Measurements from ENCODE around the gene USF3.
"Not testable (repeated sequence)": the region's sequence is repeated elsewhere in the genome, so short reads cannot be mapped to it uniquely, and the experiment has no call there.

USF3 gene

DNA sequence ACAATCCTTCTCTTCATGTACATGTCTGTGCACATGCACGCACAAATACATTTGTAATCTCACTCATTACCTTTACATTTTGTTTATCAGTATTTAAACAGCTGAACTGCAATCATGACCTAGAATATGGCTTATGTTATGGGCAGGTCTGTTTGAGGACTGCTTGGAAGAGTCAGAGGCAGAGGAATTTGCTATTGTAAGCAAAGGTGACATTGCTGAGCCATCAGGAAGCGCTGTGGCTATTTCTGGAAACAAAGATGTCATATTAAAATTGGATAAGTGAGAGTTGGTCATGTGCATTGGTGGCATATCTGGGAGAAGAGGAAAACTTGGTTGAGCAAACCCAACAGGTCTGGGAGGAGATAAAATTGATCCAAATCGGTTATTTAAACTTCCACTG is 41.6 kb downstream of the USF3 start:
- DNase-seq (ENCODE audit: insufficient read length, low spot score), result no peak
- FAIRE-seq, result no peak

GRCh38 chr3:113654310-113654709 is 42.1 kb downstream of the USF3 start:
- DNase-seq (ENCODE audit: insufficient read length, low spot score), result no peak
- FAIRE-seq, result no peak

DNA sequence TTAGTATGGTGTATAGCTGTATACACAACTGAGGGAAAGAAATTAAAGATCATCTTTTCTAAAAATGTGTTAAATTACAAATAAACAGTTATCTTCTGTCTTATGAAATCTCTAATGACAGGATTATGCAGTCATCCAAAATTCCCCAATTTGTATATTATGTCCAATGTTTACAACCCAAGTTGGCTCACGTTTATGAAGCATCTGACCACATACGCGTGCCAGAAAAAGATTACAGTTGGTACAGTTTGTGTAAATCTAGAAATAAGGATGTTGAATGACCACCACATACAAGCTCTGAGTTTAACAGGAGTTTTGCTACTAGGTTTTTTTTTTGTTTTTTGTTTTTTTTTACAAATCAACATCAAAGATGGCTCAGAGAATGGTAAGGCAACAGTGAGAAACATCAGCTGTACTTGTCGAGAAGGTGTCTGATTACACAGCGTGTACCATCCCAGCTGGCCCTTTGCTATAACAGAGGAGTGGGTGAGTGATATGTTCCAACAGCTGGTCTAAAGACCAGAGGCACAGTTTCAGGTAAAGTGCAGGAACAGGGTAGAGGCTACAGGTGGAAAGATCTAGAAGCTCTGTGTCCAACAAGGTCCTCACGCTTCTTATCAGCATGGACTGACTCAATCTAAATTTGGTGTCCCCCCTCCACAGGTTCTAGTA is 47.1 kb downstream of the USF3 start:
- no peak for DNase-seq (ENCODE audit: insufficient read length, low spot score)
- no peak for FAIRE-seq

DNA sequence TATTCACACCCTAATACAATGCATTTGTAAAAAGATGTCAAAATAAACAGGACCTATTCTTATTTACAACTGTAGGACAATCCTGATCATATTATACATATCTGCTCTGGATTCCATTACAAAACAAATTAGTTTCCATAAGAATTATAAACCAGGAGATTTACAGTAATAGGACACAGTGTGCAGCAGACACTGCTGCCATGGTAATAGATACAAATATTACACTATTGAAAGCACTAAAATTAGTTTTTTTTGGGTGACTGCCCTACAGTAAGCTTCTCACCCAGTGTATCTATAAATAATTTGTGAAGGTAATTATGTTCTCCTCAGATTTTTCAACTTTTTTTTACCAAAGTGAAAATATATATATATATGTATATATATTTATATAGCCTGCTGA is 47.9 kb downstream of the USF3 start:
- FAIRE-seq, result no peak
- no peak for DNase-seq (ENCODE audit: insufficient read length, low spot score)

DNA sequence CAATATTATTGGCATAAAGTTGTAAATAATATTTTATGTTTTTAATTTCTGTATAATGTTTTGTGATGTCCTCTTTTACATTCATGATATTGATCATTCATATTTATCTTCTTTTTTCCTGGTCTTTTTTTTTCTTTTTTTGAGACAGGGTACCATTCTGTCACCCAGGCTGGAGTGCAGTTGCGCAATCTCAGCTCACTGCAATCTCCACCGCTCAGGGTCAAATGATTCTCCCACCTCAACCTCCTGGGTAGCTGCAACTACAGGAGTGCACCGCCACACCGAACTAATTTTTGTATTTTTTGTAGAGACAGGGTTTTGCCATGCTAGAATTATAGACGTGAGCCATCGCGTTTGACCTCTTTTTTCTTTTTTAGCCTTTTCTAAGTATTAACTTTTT is 52.9 kb downstream of the USF3 start:
- DNase-seq (ENCODE audit: insufficient read length, low spot score), result no peak
- FAIRE-seq, result no peak

- no peak for FAIRE-seq
- DNase-seq (ENCODE audit: insufficient read length, low spot score), result no peak
Measured at GRCh38 chr3:113638910-113639309, 57.5 kb downstream of the USF3 start.

GRCh38 chr3:113637756-113638155 is 58.7 kb downstream of the USF3 start:
- DNase-seq (ENCODE audit: insufficient read length, low spot score) (no peak), FAIRE-seq (no peak)

DNA sequence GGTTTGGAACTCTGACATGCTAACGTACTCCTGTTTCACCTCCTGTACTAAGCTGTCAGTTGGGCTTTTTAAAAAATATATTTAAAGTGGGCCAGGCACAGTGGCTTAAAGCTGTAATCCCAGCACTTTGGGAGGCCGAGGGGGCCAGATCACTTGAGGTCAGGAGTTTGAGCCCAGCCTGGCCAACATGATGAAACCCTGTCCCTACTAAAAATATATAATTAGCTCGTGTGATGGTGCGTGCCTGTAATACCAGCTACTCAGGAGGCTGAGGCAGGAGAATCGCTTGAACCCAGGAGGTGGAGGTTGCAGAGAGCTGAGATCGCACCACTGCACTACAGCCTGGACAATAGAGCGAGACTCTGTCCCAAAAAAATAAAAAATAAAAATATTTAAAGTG is 60.4 kb downstream of the USF3 start:
- not testable (repeated sequence) for DNase-seq (ENCODE audit: insufficient read length, low spot score); FAIRE-seq

DNA sequence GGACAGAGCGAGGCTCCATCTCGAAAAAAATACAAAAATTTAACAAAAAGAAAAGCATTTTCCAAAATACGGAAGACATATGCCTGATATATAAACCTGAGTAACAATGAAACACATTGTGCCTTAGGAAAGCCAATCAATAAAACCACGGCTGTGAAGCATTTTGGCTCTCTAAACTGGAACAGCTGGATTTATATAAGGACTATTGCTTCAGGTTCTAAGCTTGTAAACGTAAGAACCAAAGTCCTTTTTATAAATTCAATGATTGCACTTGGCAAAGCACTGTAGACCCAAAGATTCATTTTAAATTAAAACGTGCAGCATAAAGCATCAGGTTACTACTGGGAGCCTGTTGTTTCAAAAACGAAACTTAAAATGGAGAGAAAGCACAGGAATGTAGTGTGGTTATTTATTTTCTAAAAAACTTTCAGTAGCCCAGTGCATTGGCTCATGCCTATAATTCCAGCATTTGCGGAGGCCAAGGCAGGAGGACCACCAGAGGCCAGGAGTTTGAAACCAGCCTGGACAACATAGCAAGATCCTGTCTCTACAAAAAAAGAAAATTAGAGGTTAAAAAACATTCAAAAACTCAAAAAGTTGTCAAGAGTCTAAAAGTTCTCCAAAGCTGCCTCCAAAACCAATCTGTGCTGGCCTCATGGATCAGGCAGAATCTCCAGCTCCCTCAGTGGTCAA is 61.5 kb downstream of the USF3 start:
- FAIRE-seq (no peak), DNase-seq (ENCODE audit: insufficient read length, low spot score) (no peak)

DNA sequence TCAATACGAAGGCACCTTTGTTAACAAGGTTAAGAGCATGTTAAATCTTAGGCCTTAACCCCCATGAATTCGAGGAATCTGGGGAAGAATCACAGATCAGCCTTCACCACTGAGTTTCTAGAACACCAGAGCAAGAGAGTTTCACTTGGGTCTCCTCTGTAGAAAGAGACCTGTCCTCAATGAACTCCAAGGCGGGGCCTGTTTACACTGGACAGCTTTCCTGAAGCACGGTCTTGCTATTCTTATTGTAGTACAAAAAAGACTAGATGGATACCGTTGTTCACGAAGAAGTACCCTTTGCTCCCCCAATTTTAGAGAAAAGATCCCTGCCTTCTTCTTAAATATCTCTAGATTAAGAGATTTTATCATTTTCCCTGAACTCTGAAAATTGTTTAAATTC is 64.9 kb downstream of the USF3 start:
- no peak for DNase-seq (ENCODE audit: insufficient read length, low spot score)
- no peak for FAIRE-seq

- FAIRE-seq (peak; percentile 57), DNase-seq (ENCODE audit: insufficient read length, low spot score) (no peak)
Measured at GRCh38 chr3:113630956-113631542, 65.4 kb downstream of the USF3 start.

- DNase-seq (ENCODE audit: insufficient read length, low spot score) (no peak), FAIRE-seq (no peak)
Measured at GRCh38 chr3:113629584-113630421, 66.6 kb downstream of the USF3 start.

DNA sequence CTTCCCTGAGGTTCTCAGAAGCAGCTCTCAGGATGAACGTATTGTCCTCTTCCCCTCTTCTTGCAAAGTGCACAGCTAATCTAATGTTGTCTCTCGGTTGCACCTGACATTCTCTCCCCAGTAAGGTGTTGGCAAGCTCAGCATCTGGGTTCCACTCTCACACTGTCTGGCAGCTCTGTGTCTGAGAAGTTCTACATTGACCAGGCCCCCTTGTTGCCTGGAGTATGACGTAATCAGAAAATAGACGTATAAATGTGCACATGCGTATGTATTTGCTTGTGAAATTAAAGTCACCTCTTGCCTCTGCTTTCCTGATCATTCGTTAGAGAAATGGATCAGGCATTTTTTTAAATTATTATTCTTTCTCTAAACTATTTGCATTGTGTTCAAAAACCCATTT is 67.7 kb downstream of the USF3 start:
- no peak for FAIRE-seq

DNA sequence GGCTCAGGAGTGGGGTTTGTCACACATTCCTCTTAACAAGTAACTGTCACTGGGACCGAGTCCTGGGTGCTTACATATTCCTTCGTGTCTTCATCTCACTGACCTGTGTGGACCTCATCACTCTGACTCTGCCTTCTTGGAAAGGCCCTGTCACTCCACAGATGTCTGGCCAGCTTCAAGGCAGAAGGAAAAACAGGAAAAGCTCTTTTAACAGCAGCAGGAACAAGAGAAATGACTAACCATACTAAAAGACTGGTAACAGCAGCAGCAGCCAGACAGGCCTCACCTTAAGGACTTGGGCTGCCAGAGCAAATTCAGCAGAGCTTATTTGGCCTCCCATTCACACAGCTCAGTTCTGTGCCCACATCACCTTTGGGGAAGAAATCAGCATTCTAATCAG is 68.1 kb downstream of the USF3 start:
- no peak for FAIRE-seq
- DNase-seq (ENCODE audit: insufficient read length, low spot score), result no peak

More for the DNA sequence above, 67.7 kb downstream of the USF3 start:
- no peak for DNase-seq (ENCODE audit: insufficient read length, low spot score)

DNA sequence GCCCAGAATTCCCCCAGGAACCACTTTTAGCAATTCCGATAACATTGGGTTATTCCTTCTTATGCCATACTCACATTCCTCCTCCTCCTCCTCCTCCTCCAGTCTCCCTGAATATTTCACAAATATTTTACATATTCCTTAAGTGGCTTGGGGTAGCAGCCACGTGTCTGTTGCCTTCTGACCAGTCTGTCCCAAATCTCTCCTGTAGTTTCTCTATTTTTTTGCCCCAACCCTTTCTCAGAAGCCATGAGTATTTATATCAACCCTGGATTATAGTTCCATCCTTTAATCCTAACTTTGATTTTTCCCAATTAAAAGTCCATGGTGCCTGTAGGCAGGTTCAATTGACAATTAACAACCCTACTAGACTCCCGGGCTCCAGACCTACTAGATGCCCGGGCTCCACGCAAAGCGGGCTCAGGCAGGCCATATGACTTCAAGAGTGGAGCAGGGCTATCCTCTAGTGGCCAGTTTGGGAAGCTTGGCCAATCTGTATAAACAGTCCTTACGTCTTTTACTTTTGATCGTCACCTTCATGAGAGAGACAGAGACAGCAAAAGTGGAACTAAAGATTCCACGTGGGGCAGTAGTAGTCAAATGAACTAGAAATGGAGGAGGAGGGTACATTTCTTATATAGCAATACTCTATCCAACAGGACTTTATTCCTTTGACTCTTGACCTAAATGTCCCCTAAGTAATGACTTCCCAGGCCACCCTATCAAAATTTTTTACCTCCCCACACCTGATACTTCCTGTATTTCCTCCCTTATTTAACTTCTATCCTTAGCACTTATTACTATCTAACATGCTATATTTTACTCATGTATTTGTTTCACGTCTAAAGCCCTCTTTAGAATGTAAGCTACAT is 69.7 kb downstream of the USF3 start:
- peak; percentile 83 for FAIRE-seq
- DNase-seq (ENCODE audit: insufficient read length, low spot score), result no peak

GRCh38 chr3:113625834-113626233 is 70.6 kb downstream of the USF3 start:
- DNase-seq (ENCODE audit: insufficient read length, low spot score), result no peak
- FAIRE-seq, result no peak

GRCh38 chr3:113623811-113624210 is 72.6 kb downstream of the USF3 start:
- FAIRE-seq, result no peak
- DNase-seq (ENCODE audit: insufficient read length, low spot score), result no peak

DNA sequence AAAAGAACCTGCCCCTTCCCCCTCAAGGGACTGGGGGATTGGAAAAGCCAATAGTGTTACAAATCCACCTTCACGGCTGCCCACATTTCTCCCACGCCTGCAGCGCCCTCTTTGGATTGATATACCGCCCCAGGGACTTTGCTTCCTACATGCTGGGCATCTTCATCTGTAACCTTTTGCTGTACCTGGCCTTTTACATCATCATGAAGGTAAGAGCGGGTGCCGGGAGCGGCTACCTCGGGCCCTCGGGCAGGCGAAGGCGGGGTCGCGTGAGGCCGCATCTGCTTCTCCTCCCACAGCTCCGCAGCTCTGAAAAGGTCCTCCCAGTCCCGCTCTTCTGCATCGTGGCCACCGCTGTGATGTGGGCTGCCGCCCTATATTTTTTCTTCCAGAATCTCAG is 73.1 kb downstream of the USF3 start:
- DNase-seq (ENCODE audit: insufficient read length, low spot score) (no peak), FAIRE-seq (no peak)

DNA sequence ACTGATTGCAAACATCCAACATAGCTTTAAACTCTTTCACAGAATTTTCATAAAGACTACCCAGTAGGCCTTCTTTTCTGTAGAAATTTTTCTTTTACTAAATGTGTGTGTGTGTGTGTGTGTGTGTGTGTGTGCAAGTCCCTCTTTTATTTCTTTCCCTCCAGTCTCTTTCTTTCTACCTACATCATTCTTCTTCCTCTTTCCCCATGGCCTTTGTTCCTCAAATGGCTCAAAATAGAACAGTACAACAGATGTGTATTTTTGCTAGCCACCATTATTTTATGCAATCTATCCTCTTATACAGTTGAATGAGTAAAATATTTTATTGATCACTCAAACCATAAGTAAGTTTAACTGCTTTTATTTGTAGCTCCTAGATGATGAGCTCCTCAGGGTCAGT is 76.4 kb downstream of the USF3 start:
- FAIRE-seq, result no peak
- DNase-seq (ENCODE audit: insufficient read length, low spot score), result no peak

GRCh38 chr3:113617726-113618125 is 78.7 kb downstream of the USF3 start:
- DNase-seq (ENCODE audit: insufficient read length, low spot score), result no peak
- FAIRE-seq, result no peak

Data from GM19239 (cell line).